Measurements from ENCODE around the gene MBD5. TPM values are rescaled to one million over a fixed set of nuclear protein-coding genes. Genes with fewer than 3 reads are reported as not detected.

Gene MBD5
- total RNA-seq, 1 experiment from 2014 or later, result 33.7 TPM

GRCh38 chr2:148020111-148021058 is 506 bp upstream of the MBD5 start, which contains the start of gene ORC4 (continued):
- TF ChIP-seq ZBTB43 (CRISPR knock-in tag; IDR thresholded peaks at IDR 0.05) (peak; percentile 78; the same call in 1 of the 2 replicates), HMGA2 (CRISPR knock-in tag; IDR thresholded peaks at IDR 0.05) (no peak), ATF2 (CRISPR knock-in tag; IDR thresholded peaks at IDR 0.05; ENCODE audit: borderline replicate concordance, low read depth) (no peak), ZNF232 (CRISPR knock-in tag; IDR thresholded peaks at IDR 0.05) (no peak), IRF1 (CRISPR knock-in tag; IDR thresholded peaks at IDR 0.05) (no peak), ZNF219 (CRISPR knock-in tag; IDR thresholded peaks at IDR 0.05; ENCODE audit: borderline replicate concordance) (no peak), OVOL2 (CRISPR knock-in tag; IDR thresholded peaks at IDR 0.05; ENCODE audit: borderline replicate concordance) (no peak), ZNF138 (CRISPR knock-in tag; conservative IDR thresholded peaks at IDR 0.05) (no peak), FOXJ3 (CRISPR knock-in tag; IDR thresholded peaks at IDR 0.05; ENCODE audit: borderline replicate concordance) (no peak), ZNF512 (CRISPR knock-in tag; IDR thresholded peaks at IDR 0.05; ENCODE audit: borderline replicate concordance) (no peak), ATF1 (CRISPR knock-in tag; IDR thresholded peaks at IDR 0.05) (no peak), CDX4 (CRISPR knock-in tag; IDR thresholded peaks at IDR 0.05; ENCODE audit: borderline replicate concordance) (no peak), ZSCAN18 (CRISPR knock-in tag; IDR thresholded peaks at IDR 0.05) (no peak), MYBL2 (CRISPR knock-in tag; IDR thresholded peaks at IDR 0.05) (0 out of 2 replicates have a peak, but pooled peaks have one; percentile 67), TEAD4 (CRISPR knock-in tag; IDR thresholded peaks at IDR 0.05) (no peak), FOXP4 (CRISPR knock-in tag; IDR thresholded peaks at IDR 0.05) (peak; percentile 74; the same call in 1 of the 2 replicates), USF2 (CRISPR knock-in tag; IDR thresholded peaks at IDR 0.05) (peak; percentile 94), SOX15 (CRISPR knock-in tag; IDR thresholded peaks at IDR 0.05) (no peak)
